A673 (cell line): ENCODE data around the gene TMCC1. TPM values are rescaled to one million over a fixed set of nuclear protein-coding genes. Genes with fewer than 3 reads are reported as not detected.

Experiments used
- BruUV-seq: library from RNA; stranded (reverse); fragments of 400-500 nt; replicated peaks from 2 replicates; lab custom pipeline; 2021; lab: Mats Ljungman, UMichigan
- CTCF ChIA-PET: fragments of 300-600 bp; sonication (Branson Sonifier 250); formaldehyde crosslinking; loops from one replicate; lab custom pipeline; 2022; ENCODE audit warnings: antibody characterized with exemption; lab: Charles Lee
- POLR2A ChIA-PET: fragments of 300-600 bp; sonication (Branson Sonifier 250); formaldehyde crosslinking; loops from one replicate; lab custom pipeline; 2022; ENCODE audit warnings: antibody characterized with exemption; ENCODE audit not compliant: low non-redundant PET; lab: Charles Lee
- DNase-seq: peaks from one replicate; pipeline ENCODE4 v3.0.0-alpha.2; 2015; ENCODE audit warnings: low spot score
- H3K27ac ChIP-seq: fragments of 200-600 bp; sonication (generic); 2 replicates; pipeline ENCODE4 v1.5.1; 2016; ENCODE audit warnings: mixed run types, low read depth, mild to moderate bottlenecking, mixed read lengths, antibody characterized with exemption, low read length; ENCODE audit not compliant: poor library complexity, severe bottlenecking
- H3K27me3 ChIP-seq: fragments of 200-600 bp; sonication (generic); replicated peaks from 2 replicates; pipeline ENCODE4 v1.6.1; 2017; ENCODE audit warnings: mixed run types, low read depth, mild to moderate bottlenecking, mixed read lengths, antibody characterized with exemption, low read length; ENCODE audit not compliant: insufficient read depth, poor library complexity
- H3K36me3 ChIP-seq: fragments of 200-600 bp; sonication (generic); 2 replicates; pipeline ENCODE4 v1.6.1; 2016; ENCODE audit warnings: mixed run types, mild to moderate bottlenecking, mixed read lengths, antibody characterized with exemption, low read length; ENCODE audit not compliant: insufficient read depth, poor library complexity, severe bottlenecking
- H3K4me1 ChIP-seq: fragments of 200-600 bp; sonication (generic); 2 replicates; pipeline ENCODE4 v1.6.1; 2017; ENCODE audit warnings: mixed run types, mild to moderate bottlenecking, mixed read lengths, antibody characterized with exemption, low read length; ENCODE audit not compliant: insufficient read depth, poor library complexity, severe bottlenecking
- H3K4me3 ChIP-seq: fragments of 200-600 bp; sonication (generic); 2 replicates; pipeline ENCODE4 v1.5.1; 2016; ENCODE audit warnings: low read depth, mixed run types, mild to moderate bottlenecking, mixed read lengths, low read length; ENCODE audit not compliant: poor library complexity, severe bottlenecking
- H3K9me3 ChIP-seq: fragments of 200-600 bp; sonication (generic); 2 replicates; pipeline ENCODE4 v1.6.1; 2016; ENCODE audit warnings: mixed run types, low read depth, mild to moderate bottlenecking, mixed read lengths, antibody characterized with exemption, low read length; ENCODE audit not compliant: poor library complexity, severe bottlenecking
- CTCF ChIP-seq: fragments of 300-800, 200-600 bp; sonication (generic); conservative IDR thresholded peaks from 2 replicates; pipeline ENCODE4 v1.5.1; 2017; ENCODE audit warnings: low read depth, mild to moderate bottlenecking, antibody characterized with exemption, low read length, moderate library complexity, mixed read lengths
- EZH2 ChIP-seq: fragments of 200-600 bp; sonication (generic); IDR thresholded peaks from 2 replicates; pipeline ENCODE4 v1.6.1; 2017; ENCODE audit warnings: borderline replicate concordance, low read depth, mild to moderate bottlenecking, mixed read lengths, antibody characterized with exemption, low read length; ENCODE audit not compliant: poor library complexity, severe bottlenecking
- intact Hi-C: fragments of 100-400 bp; cut with micrococcal nuclease; formaldehyde crosslinking; loops from one replicate; pipeline ENCODE4 v1.10.0; 2022; ENCODE audit not compliant: unreplicated experiment
- total RNA-seq: library from RNA; stranded (reverse); gene quantifications from 2 replicates; pipeline ENCODE4 v1.2.3, GENCODE V29; 2021

The TMCC1 gene
- total RNA-seq, 1 experiment from 2014 or later: 29.4 TPM

GRCh38 chr3:129929383-129929782 lies 35.9 kb upstream of the TMCC1 start:
- intact Hi-C loops: no loop called here
- ChIA-PET POLR2A (no interaction called here), CTCF (no interaction called here)
- Histone ChIP-seq H3K36me3 (no peaks in the 10 kb centered on the region), H3K27ac (no peak overlapping the region), H3K4me1 (no peaks in the 10 kb centered on the region), H3K27me3 (no peaks in the 10 kb centered on the region), H3K9me3 (peaks cover 3% of the 10 kb centered on the region), H3K4me3 (no peak overlapping the region)
- TF ChIP-seq CTCF (no peak), EZH2 (no peak)
- DNase-seq: no peak
- BruUV-seq: no TSS peak

GRCh38 chr3:129927072-129927471 lies 33.6 kb upstream of the TMCC1 start:
- BruUV-seq: no TSS peak
- ChIA-PET CTCF (no interaction called here), POLR2A (no interaction called here)
- intact Hi-C loops: no loop called here
- no peaks in the 10 kb centered on the region for H3K4me1 ChIP-seq
- TF ChIP-seq CTCF: no peak
- TF ChIP-seq EZH2: no peak
- H3K4me3 ChIP-seq: no peak overlapping the region
- no peaks in the 10 kb centered on the region for H3K36me3 ChIP-seq
- no peaks in the 10 kb centered on the region for H3K27me3 ChIP-seq
- peaks cover 3% of the 10 kb centered on the region for H3K9me3 ChIP-seq
- no peak for DNase-seq
- H3K27ac ChIP-seq: no peak overlapping the region

GRCh38 chr3:129919806-129920205 lies 26.3 kb upstream of the TMCC1 start:
- peaks cover 27% of the 10 kb centered on the region for H3K9me3 ChIP-seq
- ChIA-PET POLR2A (interaction anchor here (0.6 kb wide), 1 partner anchor 26 kb away, joined by 7 read pairs; no protein-coding TSS in a partner anchor), CTCF (no interaction called here)
- H3K27ac ChIP-seq: no peak overlapping the region
- DNase-seq: no peak
- H3K4me3 ChIP-seq: no peak overlapping the region
- no TSS peak for BruUV-seq
- H3K4me1 ChIP-seq: no peaks in the 10 kb centered on the region
- H3K27me3 ChIP-seq: no peaks in the 10 kb centered on the region
- TF ChIP-seq EZH2: no peak
- no peak for TF ChIP-seq CTCF
- intact Hi-C loops: no loop called here
- no peaks in the 10 kb centered on the region for H3K36me3 ChIP-seq
